ENCODE measurements around the gene POU3F1.

GRCh38 chr1:38083541-38083940 lies 36.9 kb upstream of the POU3F1 start:
- TF ChIP-seq CTCF (IDR thresholded peaks at IDR 0.05) (no peak), POLR2A (IDR thresholded peaks at IDR 0.05) (no peak), POLR2AphosphoS5 (IDR thresholded peaks at IDR 0.05; ENCODE audit: insufficient read depth in 1 of 2, low read depth in 1 of 2) (no peak)

Measured in vagina (tissue), 2 donors.